NT2/D1 (cell line): ENCODE data around the gene CD79A.

Experiments
- SUZ12 ChIP-seq: IDR thresholded peaks from 2 replicates; pipeline ENCODE4 v1.6.1; 2011; ENCODE audit not compliant: insufficient read length, insufficient read depth; ENCODE audit errors: extremely low read depth
- YY1 ChIP-seq: IDR thresholded peaks from 2 replicates; pipeline ENCODE4 v1.6.1; 2011; ENCODE audit not compliant: insufficient read length, insufficient read depth
- ZNF274 ChIP-seq: IDR thresholded peaks from 2 replicates; pipeline ENCODE4 v1.6.1; 2011; ENCODE audit warnings: mild to moderate bottlenecking, low read depth, low read length

DNA sequence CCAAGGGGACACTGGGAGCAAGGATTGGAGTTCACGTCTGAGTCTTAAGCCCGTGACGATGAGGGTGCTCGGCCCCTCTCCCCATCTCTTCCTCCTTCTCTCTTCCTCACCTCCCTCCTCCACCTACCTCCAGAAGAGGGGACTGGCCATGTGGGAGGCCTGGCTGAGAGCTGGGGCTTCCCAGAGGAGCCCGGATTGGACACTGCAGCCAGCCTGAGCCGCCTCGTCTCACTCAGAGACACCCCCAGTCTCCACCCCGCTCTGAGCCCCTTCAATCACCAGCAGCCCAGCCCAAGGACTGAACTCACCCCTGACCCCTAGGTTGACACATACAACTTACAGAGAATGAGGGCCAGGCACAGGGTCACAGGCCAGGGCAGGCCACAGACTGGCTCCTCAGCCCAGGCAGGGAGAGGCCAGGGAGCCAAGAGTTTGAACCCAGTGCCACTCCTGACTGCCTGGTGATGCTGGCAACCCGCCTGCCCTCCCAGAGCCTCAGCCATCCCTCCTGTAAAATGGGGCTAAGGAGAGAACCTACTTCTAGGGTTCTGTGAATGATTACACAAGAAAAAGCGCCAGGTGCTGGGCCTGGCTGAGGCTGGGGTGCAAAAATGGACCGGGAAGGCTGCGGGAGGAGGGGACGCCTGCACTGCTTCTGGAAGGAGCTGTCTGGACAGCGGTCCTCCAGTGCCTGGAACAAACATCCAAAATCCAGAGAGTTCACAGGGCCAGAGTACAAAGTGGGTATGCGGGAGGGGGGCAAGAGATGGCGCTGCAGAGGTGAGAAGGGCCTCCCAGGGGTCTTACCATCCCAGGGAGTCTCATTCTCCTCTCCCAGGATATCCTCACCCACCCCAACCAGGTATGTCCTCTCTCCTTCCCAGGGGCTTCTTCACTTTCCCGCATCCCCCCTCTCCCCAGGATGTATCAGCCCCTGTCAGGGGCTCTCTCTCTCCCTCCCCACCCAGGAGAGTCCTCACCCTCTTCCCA, 1.1 kb downstream of the CD79A start:
- TF ChIP-seq YY1 (no peak), ZNF274 (no peak), SUZ12 (no peak)
